Hepatocyte (in vitro differentiated cells): ENCODE data around the gene COMMD8. TPM values are rescaled to one million over a fixed set of nuclear protein-coding genes. Genes with fewer than 3 reads are reported as not detected.

Experiments
- DNase-seq: peaks from one replicate; pipeline ENCODE4 v3.0.0-alpha.2; 2016; ENCODE audit warnings: low spot score
- H2AFZ ChIP-seq: fragments of 200-600 bp; sonication (generic); 2 replicates; pipeline ENCODE4 v1.6.0; 2016; ENCODE audit warnings: antibody characterized with exemption, mild to moderate bottlenecking
- H3K27ac ChIP-seq: fragments of 200-600 bp; sonication (generic); 2 replicates; pipeline ENCODE4 v1.5.1; 2016; ENCODE audit warnings: mild to moderate bottlenecking
- H3K27me3 ChIP-seq: fragments of 200-600 bp; sonication (generic); 2 replicates; pipeline ENCODE4 v1.6.1; 2016
- H3K36me3 ChIP-seq: fragments of 200-600 bp; sonication (generic); replicated peaks from 2 replicates; pipeline ENCODE4 v1.5.1; 2016; ENCODE audit warnings: low read depth; ENCODE audit not compliant: insufficient read depth
- H3K4me1 ChIP-seq: fragments of 200-600 bp; sonication (generic); 2 replicates; pipeline ENCODE4 v1.5.1; 2016; ENCODE audit warnings: mild to moderate bottlenecking, moderate library complexity; ENCODE audit not compliant: insufficient read depth
- H3K4me2 ChIP-seq: fragments of 200-600 bp; sonication (generic); 2 replicates; pipeline ENCODE4 v1.6.0; 2016
- H3K4me3 ChIP-seq: fragments of 200-600 bp; sonication (generic); 2 replicates; pipeline ENCODE4 v1.5.1; 2016; ENCODE audit warnings: mild to moderate bottlenecking
- H3K79me2 ChIP-seq: fragments of 200-600 bp; sonication (generic); 2 replicates; pipeline ENCODE4 v1.6.0; 2017; ENCODE audit warnings: mild to moderate bottlenecking
- H3K9me2 ChIP-seq: fragments of 200-600 bp; sonication (generic); replicated peaks from 2 replicates; pipeline ENCODE4 v1.6.0; 2017; ENCODE audit warnings: mild to moderate bottlenecking; ENCODE audit not compliant: insufficient read depth
- H3K9me3 ChIP-seq: fragments of 200-600 bp; sonication (generic); 2 replicates; pipeline ENCODE4 v1.5.1; 2016; ENCODE audit warnings: low read depth, mild to moderate bottlenecking
- H4K20me1 ChIP-seq: fragments of 200-600 bp; sonication (generic); 2 replicates; pipeline ENCODE4 v1.6.0; 2016; ENCODE audit warnings: mild to moderate bottlenecking; ENCODE audit not compliant: insufficient read depth, poor library complexity, severe bottlenecking
- EZH2 ChIP-seq: fragments of 200-600 bp; sonication (generic); IDR thresholded peaks from 2 replicates; pipeline ENCODE4 v1.6.1; 2016; ENCODE audit warnings: antibody characterized with exemption, mild to moderate bottlenecking, borderline replicate concordance
- EZH2phosphoT487 ChIP-seq: fragments of 200-600 bp; sonication (generic); IDR thresholded peaks from one replicate; pipeline ENCODE4 v1.6.1; 2018; ENCODE audit warnings: antibody characterized with exemption, mild to moderate bottlenecking, low read depth, moderate library complexity; ENCODE audit not compliant: unreplicated experiment, severe bottlenecking
- WGBS: methylation state at CpG from one replicate; pipeline ENCODE4 v1.1.6; 2016; ENCODE audit warnings: low lambda C conversion rate; ENCODE audit errors: missing lambda C conversion rate; 5-methylcytosine and 5-hydroxymethylcytosine counted together
- polyA plus RNA-seq: library from polyadenylated mRNA; unstranded; fragments of >200 nt; fragmentation: Nextera tagmentation; extraction: Ambion mirVana; gene quantifications from 2 replicates; pipeline ENCODE4 v1.2.1, GENCODE V29; 2016
- total RNA-seq: library from RNA; depleted of rRNA; stranded (reverse); fragments of >200 nt; gene quantifications from 2 replicates; pipeline ENCODE4 v1.2.3, GENCODE V29; 2014
- TF ChIP-seq, protein P1 (sequence below): fragments of 200-600 bp; sonication (generic); IDR thresholded peaks from 2 replicates; pipeline ENCODE4 v1.5.1; 2016; ENCODE audit warnings: antibody characterized with exemption, mild to moderate bottlenecking; ENCODE audit not compliant: poor library complexity

COMMD8 gene
- total and polyA plus RNA-seq, 2 experiments from 2014 or later = 32.8 to 43.9 TPM

DNA sequence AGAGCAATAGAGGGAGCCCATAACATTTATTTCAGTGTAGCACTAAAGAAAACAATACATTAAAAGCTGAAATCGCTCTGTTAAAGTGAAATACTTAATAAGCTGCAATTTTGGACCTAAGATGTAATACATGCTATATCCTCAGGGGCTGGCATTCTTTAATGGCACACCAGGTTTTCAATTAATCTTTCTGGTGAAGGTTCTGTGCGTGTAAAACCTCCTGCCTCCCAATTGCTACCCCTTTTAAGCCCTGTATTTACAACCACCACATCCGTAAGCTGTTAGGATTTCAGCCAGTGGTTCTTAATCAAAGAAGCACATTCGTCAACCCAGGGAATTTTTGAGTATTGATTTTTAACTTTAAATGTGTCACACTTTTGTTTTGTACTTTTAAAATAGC, 7.6 kb upstream of the COMMD8 start:
- H3K4me3 ChIP-seq = no peak overlapping the region
- no peaks in the 10 kb centered on the region for H3K9me3 ChIP-seq
- H3K36me3 ChIP-seq = no peaks in the 10 kb centered on the region
- TF ChIP-seq EZH2 = no peak
- TF ChIP-seq EZH2phosphoT487 = no peak
- H3K79me2 ChIP-seq = no peaks in the 10 kb centered on the region
- H3K4me2 ChIP-seq = no peak overlapping the region
- no peaks in the 10 kb centered on the region for H3K9me2 ChIP-seq
- H4K20me1 ChIP-seq = no peaks in the 10 kb centered on the region
- H3K4me1 ChIP-seq = no peaks in the 10 kb centered on the region
- DNase-seq = no peak
- WGBS = 37% methylated on average over 4 of the region's 4 CpGs
- no peak overlapping the region for H3K27ac ChIP-seq
- H2AFZ ChIP-seq = no peak overlapping the region
- H3K27me3 ChIP-seq = no peaks in the 10 kb centered on the region

DNA sequence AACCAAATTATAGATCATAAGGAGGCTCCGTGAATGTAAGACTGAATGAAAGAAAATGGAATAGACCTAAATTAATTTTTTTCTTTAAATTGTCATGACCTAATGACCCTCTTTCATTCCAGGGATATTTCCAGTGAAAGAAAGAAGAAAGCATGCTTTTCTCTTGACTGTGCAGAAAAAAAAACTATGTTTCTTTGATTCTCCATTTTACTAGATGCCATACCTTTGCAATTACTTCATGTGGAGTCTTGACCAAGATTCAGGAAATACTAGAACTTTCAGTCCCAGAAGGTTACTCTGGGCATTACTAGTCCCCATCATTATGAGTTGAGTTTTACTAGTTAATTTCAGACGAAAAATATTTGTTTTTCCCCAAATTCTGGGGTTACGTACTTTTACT, 6.4 kb upstream of the COMMD8 start:
- no peak overlapping the region for H3K4me2 ChIP-seq

DNA sequence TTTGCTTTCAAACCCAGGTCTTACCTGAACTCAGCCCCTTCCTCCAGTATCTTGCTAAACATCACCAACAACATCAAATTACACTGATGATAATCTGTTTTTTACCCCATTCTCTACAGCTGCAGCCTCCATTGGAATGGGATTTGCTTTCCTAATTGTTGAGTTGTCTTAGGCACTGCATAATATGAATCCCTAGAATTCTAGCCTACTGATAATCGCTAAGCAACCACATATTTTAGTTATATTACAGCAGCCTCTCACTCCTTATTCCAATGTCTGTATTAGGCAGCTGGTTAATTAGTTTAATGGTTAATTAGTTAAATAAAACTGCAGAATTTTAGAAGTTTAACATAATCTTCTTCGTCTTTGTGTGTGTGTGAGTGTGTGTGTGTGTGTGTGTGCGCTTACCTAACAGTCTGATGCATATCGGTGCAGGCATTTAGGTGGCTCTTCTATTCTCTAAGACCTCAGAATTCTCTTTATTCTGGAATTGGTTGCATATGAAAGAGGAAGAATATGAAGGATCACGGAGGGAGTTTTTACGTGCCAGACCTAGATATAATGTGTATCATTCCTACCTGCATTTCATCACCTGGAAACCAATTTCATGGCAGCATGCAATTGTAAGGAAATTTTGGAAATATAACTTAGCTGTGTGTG, 5.3 kb upstream of the COMMD8 start:
- no peaks in the 10 kb centered on the region for H3K4me1 ChIP-seq
- no peak overlapping the region for H2AFZ ChIP-seq
- TF ChIP-seq EZH2 (no peak), EZH2phosphoT487 (no peak)
- TF ChIP-seq, protein P1, sequence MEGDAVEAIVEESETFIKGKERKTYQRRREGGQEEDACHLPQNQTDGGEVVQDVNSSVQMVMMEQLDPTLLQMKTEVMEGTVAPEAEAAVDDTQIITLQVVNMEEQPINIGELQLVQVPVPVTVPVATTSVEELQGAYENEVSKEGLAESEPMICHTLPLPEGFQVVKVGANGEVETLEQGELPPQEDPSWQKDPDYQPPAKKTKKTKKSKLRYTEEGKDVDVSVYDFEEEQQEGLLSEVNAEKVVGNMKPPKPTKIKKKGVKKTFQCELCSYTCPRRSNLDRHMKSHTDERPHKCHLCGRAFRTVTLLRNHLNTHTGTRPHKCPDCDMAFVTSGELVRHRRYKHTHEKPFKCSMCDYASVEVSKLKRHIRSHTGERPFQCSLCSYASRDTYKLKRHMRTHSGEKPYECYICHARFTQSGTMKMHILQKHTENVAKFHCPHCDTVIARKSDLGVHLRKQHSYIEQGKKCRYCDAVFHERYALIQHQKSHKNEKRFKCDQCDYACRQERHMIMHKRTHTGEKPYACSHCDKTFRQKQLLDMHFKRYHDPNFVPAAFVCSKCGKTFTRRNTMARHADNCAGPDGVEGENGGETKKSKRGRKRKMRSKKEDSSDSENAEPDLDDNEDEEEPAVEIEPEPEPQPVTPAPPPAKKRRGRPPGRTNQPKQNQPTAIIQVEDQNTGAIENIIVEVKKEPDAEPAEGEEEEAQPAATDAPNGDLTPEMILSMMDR = no peak
- 78% methylated on average over 6 of the region's 6 CpGs for WGBS
- no peak overlapping the region for H3K4me2 ChIP-seq
- DNase-seq = no peak
- no peaks in the 10 kb centered on the region for H3K9me2 ChIP-seq
- no peak overlapping the region for H3K4me3 ChIP-seq
- no peaks in the 10 kb centered on the region for H4K20me1 ChIP-seq
- H3K36me3 ChIP-seq = no peaks in the 10 kb centered on the region
- H3K27ac ChIP-seq = no peak overlapping the region
- no peaks in the 10 kb centered on the region for H3K9me3 ChIP-seq
- no peaks in the 10 kb centered on the region for H3K27me3 ChIP-seq
- no peaks in the 10 kb centered on the region for H3K79me2 ChIP-seq

More for the DNA sequence above, 6.4 kb upstream of the COMMD8 start:
- Histone ChIP-seq H3K4me3 (no peak overlapping the region), H3K4me1 (no peaks in the 10 kb centered on the region), H3K9me3 (no peaks in the 10 kb centered on the region), H4K20me1 (no peaks in the 10 kb centered on the region), H3K27me3 (no peaks in the 10 kb centered on the region), H3K79me2 (no peaks in the 10 kb centered on the region), H3K36me3 (no peaks in the 10 kb centered on the region), H2AFZ (no peak overlapping the region), H3K27ac (no peak overlapping the region), H3K9me2 (no peaks in the 10 kb centered on the region)
- no peak for DNase-seq
- TF ChIP-seq, protein P1 = no peak
- TF ChIP-seq EZH2 (no peak), EZH2phosphoT487 (no peak)
- WGBS = 86% methylated on average over 3 of the region's 3 CpGs

DNA sequence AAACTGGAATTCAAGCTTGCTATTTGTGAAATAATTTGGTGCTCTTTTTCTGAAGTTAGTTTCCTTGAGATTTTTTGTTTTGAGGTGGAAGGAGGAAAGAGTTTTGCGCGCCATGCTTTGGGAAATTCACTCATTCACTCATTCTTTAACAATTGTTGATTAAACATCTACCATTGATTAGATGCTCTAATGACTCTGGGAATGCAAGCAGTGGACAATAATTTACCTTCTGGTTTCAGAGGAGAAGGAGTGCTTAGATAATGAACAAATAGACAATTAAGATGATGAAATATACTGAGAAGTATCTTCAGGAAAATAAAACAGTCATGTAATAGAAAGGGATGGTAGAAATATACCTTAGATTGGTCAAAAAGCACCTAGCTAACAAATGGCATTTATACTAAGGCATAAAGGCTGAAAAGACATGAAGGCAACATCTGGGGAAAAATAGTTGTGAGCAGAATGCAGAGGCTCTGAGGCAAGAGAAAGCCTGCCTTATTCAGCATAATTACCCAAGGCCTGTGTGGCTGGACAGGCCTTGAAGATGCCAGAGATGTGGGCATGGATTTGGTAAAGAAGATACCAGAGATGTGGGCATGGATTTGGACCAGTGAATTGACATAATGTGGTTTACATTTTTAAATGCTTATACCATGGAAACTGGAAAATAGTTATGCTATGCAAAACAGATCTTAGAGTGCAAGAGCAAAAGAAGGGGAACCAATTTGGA, 2.7 kb upstream of the COMMD8 start:
- H3K9me3 ChIP-seq = no peaks in the 10 kb centered on the region
- H4K20me1 ChIP-seq = no peaks in the 10 kb centered on the region
- no peaks in the 10 kb centered on the region for H3K36me3 ChIP-seq
- H3K9me2 ChIP-seq = no peaks in the 10 kb centered on the region
- WGBS = 45% methylated on average over 2 of the region's 2 CpGs
- H2AFZ ChIP-seq = no peak overlapping the region
- no peak overlapping the region for H3K4me2 ChIP-seq
- H3K27ac ChIP-seq = no peak overlapping the region
- TF ChIP-seq EZH2 = no peak
- TF ChIP-seq EZH2phosphoT487 = no peak
- TF ChIP-seq, protein P1 = no peak
- H3K27me3 ChIP-seq = no peaks in the 10 kb centered on the region
- H3K4me3 ChIP-seq = no peak overlapping the region
- DNase-seq = no peak
- no peaks in the 10 kb centered on the region for H3K4me1 ChIP-seq
- peaks cover 13% of the 10 kb centered on the region for H3K79me2 ChIP-seq
